Subcutaneous adipose tissue (tissue), 4 donors: Measurements from ENCODE around the gene CFAP100. TPM values are rescaled to one million over a fixed set of nuclear protein-coding genes. Genes with fewer than 3 reads are reported as not detected.

Experiments
- total RNA-seq, 4 donors: library from RNA; depleted of rRNA; stranded (reverse); fragments of >200 nt; gene quantifications; one replicate each; pipeline ENCODE4 v1.1.0, GENCODE V29; 2016
- TF ChIP-seq, protein P1 (sequence below): fragments of 450-650 bp; IDR thresholded peaks from one replicate; pipeline ENCODE4 v1.5.1; 2016; ENCODE audit warnings: low read depth, mild to moderate bottlenecking, control low read depth, antibody characterized with exemption, moderate library complexity

CFAP100 gene
- total RNA-seq, 4 donors from 2014 or later: not detected

DNA sequence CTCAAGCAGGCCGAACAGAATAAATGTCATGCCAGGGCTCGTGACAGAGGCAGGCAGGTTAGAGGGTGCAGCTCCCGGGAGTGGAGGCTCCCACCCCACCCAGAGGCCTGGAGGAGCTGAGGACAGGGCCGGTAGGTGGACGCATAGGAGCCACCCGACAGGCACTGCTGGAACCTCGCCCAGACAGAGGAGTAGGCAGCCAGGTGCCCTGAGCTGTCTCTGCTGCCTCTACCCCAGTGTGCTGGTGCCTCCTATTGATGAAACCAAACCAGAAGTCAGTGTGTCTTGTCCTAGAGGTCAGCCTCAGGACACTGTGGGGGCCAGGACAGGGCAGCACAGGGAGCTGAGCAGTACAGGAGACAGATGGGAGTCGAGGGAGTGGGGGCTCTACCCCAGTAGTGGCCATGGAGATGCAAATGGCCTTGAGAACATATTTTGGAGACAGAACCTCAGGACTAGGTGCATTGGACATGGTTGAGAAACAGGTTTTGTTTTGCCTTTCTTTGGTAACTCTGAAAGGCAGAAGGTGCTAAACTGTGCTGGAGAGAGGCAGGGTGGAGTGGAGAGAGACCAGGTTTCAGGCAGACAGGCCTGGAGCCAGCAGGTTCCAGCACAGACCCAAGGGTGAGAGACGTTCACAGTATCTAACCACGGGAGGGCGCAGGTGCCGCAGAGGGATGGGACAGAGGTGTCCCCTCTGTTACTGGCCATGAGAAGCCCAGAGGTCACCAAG lies 22.1 kb upstream of the CFAP100 start:
- TF ChIP-seq, protein P1, sequence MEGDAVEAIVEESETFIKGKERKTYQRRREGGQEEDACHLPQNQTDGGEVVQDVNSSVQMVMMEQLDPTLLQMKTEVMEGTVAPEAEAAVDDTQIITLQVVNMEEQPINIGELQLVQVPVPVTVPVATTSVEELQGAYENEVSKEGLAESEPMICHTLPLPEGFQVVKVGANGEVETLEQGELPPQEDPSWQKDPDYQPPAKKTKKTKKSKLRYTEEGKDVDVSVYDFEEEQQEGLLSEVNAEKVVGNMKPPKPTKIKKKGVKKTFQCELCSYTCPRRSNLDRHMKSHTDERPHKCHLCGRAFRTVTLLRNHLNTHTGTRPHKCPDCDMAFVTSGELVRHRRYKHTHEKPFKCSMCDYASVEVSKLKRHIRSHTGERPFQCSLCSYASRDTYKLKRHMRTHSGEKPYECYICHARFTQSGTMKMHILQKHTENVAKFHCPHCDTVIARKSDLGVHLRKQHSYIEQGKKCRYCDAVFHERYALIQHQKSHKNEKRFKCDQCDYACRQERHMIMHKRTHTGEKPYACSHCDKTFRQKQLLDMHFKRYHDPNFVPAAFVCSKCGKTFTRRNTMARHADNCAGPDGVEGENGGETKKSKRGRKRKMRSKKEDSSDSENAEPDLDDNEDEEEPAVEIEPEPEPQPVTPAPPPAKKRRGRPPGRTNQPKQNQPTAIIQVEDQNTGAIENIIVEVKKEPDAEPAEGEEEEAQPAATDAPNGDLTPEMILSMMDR: no peak

GRCh38 chr3:126373146-126373613 lies 21.5 kb upstream of the CFAP100 start:
- TF ChIP-seq, protein P1: no peak

- TF ChIP-seq, protein P1: no peak
Measured at GRCh38 chr3:126373682-126374601, 20.8 kb upstream of the CFAP100 start.

DNA sequence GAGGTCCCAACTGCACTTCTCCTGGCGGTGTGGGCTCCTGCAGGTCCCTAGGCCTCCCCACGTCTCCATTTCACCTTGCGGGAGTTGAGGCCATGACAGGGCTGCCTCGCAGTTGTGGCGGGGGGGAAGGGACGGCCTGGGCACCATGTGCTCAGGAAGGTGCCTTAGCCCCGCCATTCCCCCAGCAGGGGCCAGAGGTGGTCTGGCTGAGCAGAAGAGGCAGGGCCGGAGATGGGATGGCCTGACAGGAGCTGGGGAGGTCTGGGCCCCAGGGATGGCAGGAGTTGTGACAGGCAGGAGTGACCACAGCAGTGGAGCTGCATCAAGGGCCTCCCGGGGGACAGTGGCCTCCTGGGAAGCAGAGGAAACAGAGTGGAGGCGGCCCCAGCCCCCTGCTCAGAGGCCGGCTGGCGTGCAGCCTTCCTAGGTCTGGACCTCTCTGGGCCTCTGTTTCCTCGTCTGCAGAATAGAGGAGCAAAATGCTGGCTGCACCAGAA lies 18.8 kb upstream of the CFAP100 start:
- TF ChIP-seq, protein P1: no peak

DNA sequence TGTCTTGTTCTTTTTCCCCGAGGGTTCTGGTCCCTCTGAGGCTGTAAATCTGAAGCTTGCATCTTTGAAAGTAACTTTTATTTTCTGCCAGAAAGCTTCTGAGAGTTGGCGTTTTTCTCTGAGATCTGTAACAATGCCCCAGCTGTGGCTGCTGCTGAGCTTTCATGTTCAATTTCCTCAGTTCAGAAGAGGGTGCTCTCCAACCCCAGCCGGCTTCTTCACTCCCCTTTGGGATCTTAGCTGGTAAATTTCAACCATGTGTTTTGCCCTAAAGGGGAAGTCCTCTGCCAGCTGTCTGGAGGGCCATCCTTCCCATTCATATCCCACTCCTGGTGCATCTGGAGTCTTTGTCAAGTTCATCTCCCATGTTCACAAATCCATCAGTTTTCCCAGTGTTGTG lies 18.3 kb upstream of the CFAP100 start:
- TF ChIP-seq, protein P1: no peak

- TF ChIP-seq, protein P1: no peak
Measured at GRCh38 chr3:126377211-126377610, 17.5 kb upstream of the CFAP100 start.

GRCh38 chr3:126378341-126378751 lies 16.4 kb upstream of the CFAP100 start:
- TF ChIP-seq, protein P1: no peak
